ENCODE results near the gene BCKDK. TPM values are rescaled to one million over a fixed set of nuclear protein-coding genes. Genes with fewer than 3 reads are reported as not detected.
"Not testable (repeated sequence)": the region's sequence is repeated elsewhere in the genome, so short reads cannot be mapped to it uniquely, and the experiment has no call there.

The BCKDK gene
- polyA plus RNA-seq, 4 donors = 23.8 to 30.5 (median 27.6) TPM

DNA sequence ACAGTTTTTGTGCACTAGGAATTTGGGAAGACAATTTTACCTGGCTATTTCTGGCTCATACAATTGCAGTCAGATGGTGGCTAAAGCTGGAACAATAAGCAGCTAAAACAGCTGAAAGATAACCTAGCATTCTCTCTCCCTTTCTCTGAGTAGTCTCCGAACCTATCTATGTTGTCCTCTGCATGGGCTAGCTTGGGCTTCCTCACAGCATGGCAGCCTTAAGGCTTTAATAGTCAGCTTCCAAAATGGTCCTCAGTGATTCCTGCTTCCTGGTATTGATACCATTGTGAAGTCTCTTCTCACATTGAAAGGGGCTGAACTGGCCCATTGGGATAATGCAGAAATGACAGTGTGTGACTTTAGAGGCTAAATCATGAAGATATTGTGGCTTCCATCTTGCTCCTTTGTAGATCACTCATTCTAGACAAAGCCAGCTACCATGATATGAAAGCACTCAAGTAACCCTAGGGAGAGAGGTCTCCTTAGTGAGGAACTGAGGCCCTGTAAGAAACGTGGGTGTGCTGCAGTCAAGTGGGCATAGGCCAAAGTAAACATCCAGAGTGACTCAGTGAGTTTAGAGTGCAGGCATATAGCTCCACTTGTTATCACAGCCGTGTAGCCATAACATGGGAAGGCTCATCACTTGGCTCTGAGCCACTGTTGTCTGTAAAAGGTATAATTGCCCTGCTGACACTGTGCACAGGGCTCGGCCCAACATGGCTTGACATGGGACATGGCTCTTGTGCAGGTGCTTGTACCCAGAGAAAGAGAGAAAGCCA is 8.1 kb upstream of the BCKDK start:
- DNase-seq = no peak
- WGBS, 3 donors = 59 to 67% (median 63%) methylated on average over 4 of the region's 4 CpGs
- FAIRE-seq = no peak
- Histone ChIP-seq H3K27ac (ENCODE audit: low read depth in 1 of 3, low read length in 2 of 3) (no peak overlapping the region), H3K27me3 (ENCODE audit: control insufficient read depth in 3 of 3, insufficient read depth in 3 of 3, low read length in 3 of 3) (no peaks in the 10 kb centered on the region), H3K36me3 (ENCODE audit: control insufficient read depth in 3 of 3, insufficient read depth in 2 of 3, low read depth in 1 of 3, low read length in 3 of 3) (no peaks in the 10 kb centered on the region), H3K4me3 (ENCODE audit: low read depth in 1 of 3, low read length in 3 of 3) (no peak overlapping the region), H3K9me3 (ENCODE audit: control insufficient read depth in 2 of 2, insufficient read depth in 1 of 2, low read depth in 1 of 2, low read length in 1 of 2) (peaks cover 0 to 4% of the 10 kb centered on the region in 2 donors), H3K4me1 (ENCODE audit: control insufficient read depth in 3 of 3, insufficient read depth in 2 of 3, low read depth in 1 of 3, low read length in 2 of 3) (no peaks in the 10 kb centered on the region)

- 84 to 89% (median 85%) methylated on average over 12 to 13 of the region's 13 CpGs for WGBS, 3 donors
- FAIRE-seq; H3K36me3 ChIP-seq (ENCODE audit: control insufficient read depth in 3 of 3, insufficient read depth in 2 of 3, low read depth in 1 of 3, low read length in 3 of 3): not testable (repeated sequence)
Observed at GRCh38 chr16:31100876-31101641, 7.1 kb upstream of the BCKDK start.

GRCh38 chr16:31105677-31106213 is 2.4 kb upstream of the BCKDK start:
- peak overlapping the region in 1 of 3 donors; percentile 76 for H3K27ac ChIP-seq (ENCODE audit: low read depth in 1 of 3, low read length in 2 of 3)
- H3K9me3 ChIP-seq (ENCODE audit: control insufficient read depth in 2 of 2, insufficient read depth in 1 of 2, low read depth in 1 of 2, low read length in 1 of 2) = no peaks in the 10 kb centered on the region
- DNase-seq (peak; percentile 73 to 85), FAIRE-seq (no peak)
- H3K27me3 ChIP-seq (ENCODE audit: control insufficient read depth in 3 of 3, insufficient read depth in 3 of 3, low read length in 3 of 3) = no peaks in the 10 kb centered on the region
- 6 to 16% (median 9%) methylated on average over 30 to 33 of the region's 33 CpGs for WGBS, 3 donors
- H3K36me3 ChIP-seq (ENCODE audit: control insufficient read depth in 3 of 3, insufficient read depth in 2 of 3, low read depth in 1 of 3, low read length in 3 of 3) = peaks cover 0 to 15% (median 5%) of the 10 kb centered on the region in 3 donors
- H3K4me1 ChIP-seq (ENCODE audit: control insufficient read depth in 3 of 3, insufficient read depth in 2 of 3, low read depth in 1 of 3, low read length in 2 of 3) = peaks cover 0 to 4% (median 2%) of the 10 kb centered on the region in 3 donors
- no peak overlapping the region for H3K4me3 ChIP-seq (ENCODE audit: low read depth in 1 of 3, low read length in 3 of 3)

More at GRCh38 chr16:31100876-31101641, 7.1 kb upstream of the BCKDK start:
- H3K9me3 ChIP-seq (ENCODE audit: control insufficient read depth in 2 of 2, insufficient read depth in 1 of 2, low read depth in 1 of 2, low read length in 1 of 2); H3K27ac ChIP-seq (ENCODE audit: low read depth in 1 of 3, low read length in 2 of 3); DNase-seq; H3K27me3 ChIP-seq (ENCODE audit: control insufficient read depth in 3 of 3, insufficient read depth in 3 of 3, low read length in 3 of 3); H3K4me1 ChIP-seq (ENCODE audit: control insufficient read depth in 3 of 3, insufficient read depth in 2 of 3, low read depth in 1 of 3, low read length in 2 of 3); H3K4me3 ChIP-seq (ENCODE audit: low read depth in 1 of 3, low read length in 3 of 3): not testable (repeated sequence)

- H3K4me3 ChIP-seq (ENCODE audit: low read depth in 1 of 3, low read length in 3 of 3) = no peak overlapping the region
- no peak for DNase-seq
- WGBS, 3 donors = 91 to 92% (median 92%) methylated on average over 28 of the region's 28 CpGs
- peaks cover 0 to 26% (median 5%) of the 10 kb centered on the region in 3 donors for H3K36me3 ChIP-seq (ENCODE audit: control insufficient read depth in 3 of 3, insufficient read depth in 2 of 3, low read depth in 1 of 3, low read length in 3 of 3)
- FAIRE-seq = no peak
- no peaks in the 10 kb centered on the region for H3K27me3 ChIP-seq (ENCODE audit: control insufficient read depth in 3 of 3, insufficient read depth in 3 of 3, low read length in 3 of 3)
- H3K9me3 ChIP-seq (ENCODE audit: control insufficient read depth in 2 of 2, insufficient read depth in 1 of 2, low read depth in 1 of 2, low read length in 1 of 2) = no peaks in the 10 kb centered on the region
- H3K4me1 ChIP-seq (ENCODE audit: control insufficient read depth in 3 of 3, insufficient read depth in 2 of 3, low read depth in 1 of 3, low read length in 2 of 3) = peaks cover 0 to 4% (median 2%) of the 10 kb centered on the region in 3 donors
- H3K27ac ChIP-seq (ENCODE audit: low read depth in 1 of 3, low read length in 2 of 3) = no peak overlapping the region
Observed at GRCh38 chr16:31106509-31107464, 1.4 kb upstream of the BCKDK start.

GRCh38 chr16:31107465-31107867 is 720 bp upstream of the BCKDK start:
- no peak overlapping the region for H3K4me3 ChIP-seq (ENCODE audit: low read depth in 1 of 3, low read length in 3 of 3)
- H3K9me3 ChIP-seq (ENCODE audit: control insufficient read depth in 2 of 2, insufficient read depth in 1 of 2, low read depth in 1 of 2, low read length in 1 of 2) = no peaks in the 10 kb centered on the region
- peak overlapping the region in 1 of 3 donors; percentile 1 for H3K27ac ChIP-seq (ENCODE audit: low read depth in 1 of 3, low read length in 2 of 3)
- H3K27me3 ChIP-seq (ENCODE audit: control insufficient read depth in 3 of 3, insufficient read depth in 3 of 3, low read length in 3 of 3) = no peaks in the 10 kb centered on the region
- H3K36me3 ChIP-seq (ENCODE audit: control insufficient read depth in 3 of 3, insufficient read depth in 2 of 3, low read depth in 1 of 3, low read length in 3 of 3) = peaks cover 0 to 32% (median 5%) of the 10 kb centered on the region in 3 donors
- FAIRE-seq = no peak
- peaks cover 0 to 4% (median 2%) of the 10 kb centered on the region in 3 donors for H3K4me1 ChIP-seq (ENCODE audit: control insufficient read depth in 3 of 3, insufficient read depth in 2 of 3, low read depth in 1 of 3, low read length in 2 of 3)
- 85 to 91% (median 89%) methylated on average over 6 of the region's 6 CpGs for WGBS, 3 donors
- DNase-seq = no peak

DNA sequence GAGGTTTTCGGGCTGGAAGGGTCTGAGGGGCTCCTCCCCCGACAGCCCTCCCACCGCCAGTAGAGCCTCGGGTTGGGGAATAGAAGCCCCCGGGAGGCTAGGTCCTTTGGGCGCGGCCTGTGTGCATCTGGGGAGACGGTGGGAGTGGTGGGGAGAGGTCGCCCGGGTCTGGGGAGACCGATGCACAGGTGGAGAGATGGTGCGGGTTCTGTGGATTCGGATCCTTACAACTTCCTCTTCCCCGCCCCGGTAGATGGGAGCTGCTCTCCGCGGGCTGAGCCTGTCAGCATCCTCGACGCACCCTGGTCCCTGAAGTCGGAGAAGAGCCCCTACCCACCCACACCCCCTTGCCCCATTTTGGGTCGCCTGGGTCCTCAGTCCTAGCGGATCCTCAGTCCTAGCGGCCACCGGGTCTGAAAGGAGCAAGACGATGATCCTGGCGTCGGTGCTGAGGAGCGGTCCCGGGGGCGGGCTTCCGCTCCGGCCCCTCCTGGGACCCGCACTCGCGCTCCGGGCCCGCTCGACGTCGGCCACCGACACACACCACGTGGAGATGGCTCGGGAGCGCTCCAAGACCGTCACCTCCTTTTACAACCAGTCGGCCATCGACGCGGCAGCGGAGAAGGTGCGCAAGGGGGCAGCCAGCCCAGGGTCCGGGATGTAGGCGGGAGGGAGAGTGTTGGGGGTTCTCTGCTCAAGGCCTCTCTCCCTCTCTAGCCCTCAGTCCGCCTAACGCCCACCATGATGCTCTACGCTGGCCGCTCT is 790 bp downstream of the BCKDK start:
- FAIRE-seq = no peak
- peak overlapping the region in 2 of 3 donors; percentile 64 to 85 for H3K27ac ChIP-seq (ENCODE audit: low read depth in 1 of 3, low read length in 2 of 3)
- H3K27me3 ChIP-seq (ENCODE audit: control insufficient read depth in 3 of 3, insufficient read depth in 3 of 3, low read length in 3 of 3) = no peaks in the 10 kb centered on the region
- no peaks in the 10 kb centered on the region for H3K9me3 ChIP-seq (ENCODE audit: control insufficient read depth in 2 of 2, insufficient read depth in 1 of 2, low read depth in 1 of 2, low read length in 1 of 2)
- DNase-seq = no peak
- peaks cover 0 to 10% (median 4%) of the 10 kb centered on the region in 3 donors for H3K4me1 ChIP-seq (ENCODE audit: control insufficient read depth in 3 of 3, insufficient read depth in 2 of 3, low read depth in 1 of 3, low read length in 2 of 3)
- peaks cover 0 to 43% (median 5%) of the 10 kb centered on the region in 3 donors for H3K36me3 ChIP-seq (ENCODE audit: control insufficient read depth in 3 of 3, insufficient read depth in 2 of 3, low read depth in 1 of 3, low read length in 3 of 3)
- peak overlapping the region; percentile 63 to 94 (median 90) for H3K4me3 ChIP-seq (ENCODE audit: low read depth in 1 of 3, low read length in 3 of 3)
- WGBS, 3 donors = 40 to 51% (median 50%) methylated on average over 41 to 57 of the region's 57 CpGs

GRCh38 chr16:31109622-31110021 is 1.4 kb downstream of the BCKDK start:
- Histone ChIP-seq H3K27ac (ENCODE audit: low read depth in 1 of 3, low read length in 2 of 3) (no peak overlapping the region), H3K4me3 (ENCODE audit: low read depth in 1 of 3, low read length in 3 of 3) (no peak overlapping the region), H3K27me3 (ENCODE audit: control insufficient read depth in 3 of 3, insufficient read depth in 3 of 3, low read length in 3 of 3) (no peaks in the 10 kb centered on the region), H3K9me3 (ENCODE audit: control insufficient read depth in 2 of 2, insufficient read depth in 1 of 2, low read depth in 1 of 2, low read length in 1 of 2) (no peaks in the 10 kb centered on the region), H3K4me1 (ENCODE audit: control insufficient read depth in 3 of 3, insufficient read depth in 2 of 3, low read depth in 1 of 3, low read length in 2 of 3) (peaks cover 0 to 11% (median 4%) of the 10 kb centered on the region in 3 donors), H3K36me3 (ENCODE audit: control insufficient read depth in 3 of 3, insufficient read depth in 2 of 3, low read depth in 1 of 3, low read length in 3 of 3) (peaks cover 0 to 43% (median 5%) of the 10 kb centered on the region in 3 donors)
- DNase-seq (no peak), FAIRE-seq (no peak)
- WGBS, 3 donors = 86 to 91% (median 88%) methylated on average over 12 of the region's 12 CpGs
